ENCODE data around the gene BTBD2.

DNA sequence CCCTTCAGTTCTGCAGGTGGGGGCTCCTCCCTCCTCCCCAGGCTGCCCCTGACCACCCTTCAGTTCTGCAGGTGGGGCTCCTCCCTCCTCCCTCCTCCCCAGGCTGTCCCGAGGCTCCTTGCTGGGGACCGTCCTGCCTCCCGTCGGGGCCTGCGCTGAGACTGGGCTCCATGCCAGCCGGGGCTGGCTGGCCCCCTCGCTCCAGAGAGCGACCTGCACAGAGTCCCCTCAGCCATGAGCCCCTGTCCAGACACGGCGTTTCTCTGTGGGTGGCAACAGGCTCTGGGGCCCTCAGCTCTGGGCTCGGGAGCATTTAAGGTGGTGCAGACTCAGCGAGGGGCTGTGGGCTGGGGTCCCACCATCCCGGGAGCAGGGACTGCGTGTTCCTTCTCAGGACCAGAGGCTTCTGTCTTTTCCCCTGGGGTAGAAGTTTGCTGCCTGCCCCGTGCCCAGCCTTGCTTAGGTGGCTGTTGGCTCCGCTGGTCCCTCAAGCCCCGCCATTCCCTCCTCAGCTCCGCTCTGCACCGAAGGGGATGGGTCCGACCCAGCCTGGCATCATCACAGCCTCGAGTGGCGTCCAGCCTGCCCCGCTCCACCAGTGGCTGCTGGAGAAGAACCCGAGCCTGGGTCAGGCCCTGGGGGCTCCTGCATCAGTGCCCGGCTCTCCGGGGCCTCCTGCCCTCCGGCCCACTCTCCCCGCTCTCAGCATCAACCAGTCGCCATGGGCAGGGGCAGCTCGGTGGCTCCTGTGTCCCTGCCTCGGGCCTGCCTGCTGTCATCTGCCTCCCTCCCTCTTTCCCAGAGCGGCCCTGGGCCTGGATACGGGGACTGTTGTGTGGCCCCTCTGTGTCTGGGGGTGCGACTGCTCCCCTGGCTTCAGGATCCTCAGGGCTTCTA, 47.0 kb downstream of the BTBD2 start:
- no peak for TF ChIP-seq EZH2 (IDR thresholded peaks at IDR 0.05)
- no peak for TF ChIP-seq POLR2AphosphoS5 (IDR thresholded peaks at IDR 0.05; ENCODE audit: borderline replicate concordance, low read depth, low read length)
- no peak for TF ChIP-seq FOXP2 (optimal IDR thresholded peaks at IDR 0.05; ENCODE audit: control extremely low read depth, extremely low read length, insufficient read depth)

All from SK-N-MC (cell line).